Measurements from ENCODE around the gene CCDC134. TPM values are rescaled to one million over a fixed set of nuclear protein-coding genes. Genes with fewer than 3 reads are reported as not detected.

CCDC134 gene
- polyA plus RNA-seq, 1 donor from 2014 or later, result 2.2 TPM

GRCh38 chr22:41782751-41783150, 17.7 kb upstream of the CCDC134 start (continued):
- TF ChIP-seq CTCF (IDR thresholded peaks at IDR 0.05; ENCODE audit: poor library complexity, severe bottlenecking), result no peak

- no peak overlapping the region for H3K27ac ChIP-seq (ENCODE audit: low read length)
- no peak for TF ChIP-seq RAD21 (conservative IDR thresholded peaks at IDR 0.05)
- TF ChIP-seq EZH2 (IDR thresholded peaks at IDR 0.05; ENCODE audit: borderline replicate concordance, insufficient read depth, low read length, poor library complexity, severe bottlenecking), result no peak
- no peak for TF ChIP-seq EP300 (conservative IDR thresholded peaks at IDR 0.05; ENCODE audit: poor library complexity, severe bottlenecking)
- TF ChIP-seq MXI1 (conservative IDR thresholded peaks at IDR 0.05; ENCODE audit: poor library complexity, severe bottlenecking), result no peak
- TF ChIP-seq POLR2AphosphoS5 (IDR thresholded peaks at IDR 0.05), result no peak
- no peaks in the 10 kb centered on the region for H3K9me3 ChIP-seq (ENCODE audit: low read length)
These were observed 13.1 kb upstream of the CCDC134 start for GRCh38 chr22:41787331-41787730.

GRCh38 chr22:41793871-41794270, 6.6 kb upstream of the CCDC134 start:
- TF ChIP-seq EP300 (conservative IDR thresholded peaks at IDR 0.05; ENCODE audit: poor library complexity, severe bottlenecking) (no peak), POLR2AphosphoS5 (IDR thresholded peaks at IDR 0.05) (no peak), MXI1 (conservative IDR thresholded peaks at IDR 0.05; ENCODE audit: poor library complexity, severe bottlenecking) (no peak), REST (IDR thresholded peaks at IDR 0.05; ENCODE audit: borderline replicate concordance) (no peak), SMC3 (conservative IDR thresholded peaks at IDR 0.05; ENCODE audit: poor library complexity) (no peak), TAF1 (IDR thresholded peaks at IDR 0.05; ENCODE audit: low read depth) (no peak), CTCF (IDR thresholded peaks at IDR 0.05; ENCODE audit: poor library complexity, severe bottlenecking) (no peak), EZH2 (IDR thresholded peaks at IDR 0.05; ENCODE audit: borderline replicate concordance, insufficient read depth, low read length, poor library complexity, severe bottlenecking) (no peak)

More at GRCh38 chr22:41787331-41787730, 13.1 kb upstream of the CCDC134 start:
- no peaks in the 10 kb centered on the region for H4K20me1 ChIP-seq (ENCODE audit: insufficient read depth)
- H3K4me3 ChIP-seq (ENCODE audit: low read length), result no peak overlapping the region
- H3K9ac ChIP-seq (ENCODE audit: low read length), result no peak overlapping the region
- no peak overlapping the region for H3K4me2 ChIP-seq (ENCODE audit: low read length)
- H3K9me2 ChIP-seq (ENCODE audit: insufficient read depth, low read length), result no peaks in the 10 kb centered on the region
- H3K79me2 ChIP-seq (replicated peaks; ENCODE audit: insufficient read depth, low read length), result no peaks in the 10 kb centered on the region
- no peaks in the 10 kb centered on the region for H3K36me3 ChIP-seq (ENCODE audit: insufficient read depth, low read length)
- no peaks in the 10 kb centered on the region for H3F3A ChIP-seq (ENCODE audit: insufficient read depth, low read length, poor library complexity, severe bottlenecking)
- H2AFZ ChIP-seq (ENCODE audit: low read depth, low read length), result no peak overlapping the region
- H3K27me3 ChIP-seq (ENCODE audit: insufficient read depth, low read depth, low read length), result no peaks in the 10 kb centered on the region

More at GRCh38 chr22:41793871-41794270, 6.6 kb upstream of the CCDC134 start:
- Histone ChIP-seq H3K4me2 (ENCODE audit: low read length) (no peak overlapping the region), H3K27ac (ENCODE audit: low read length) (no peak overlapping the region), H4K20me1 (ENCODE audit: insufficient read depth) (no peaks in the 10 kb centered on the region), H3K9me2 (ENCODE audit: insufficient read depth, low read length) (no peaks in the 10 kb centered on the region), H3K4me3 (ENCODE audit: low read length) (no peak overlapping the region), H2AFZ (ENCODE audit: low read depth, low read length) (no peak overlapping the region), H3K9me3 (ENCODE audit: low read length) (no peaks in the 10 kb centered on the region), H3K9ac (ENCODE audit: low read length) (no peak overlapping the region), H3K79me2 (replicated peaks; ENCODE audit: insufficient read depth, low read length) (no peaks in the 10 kb centered on the region), H3K27me3 (ENCODE audit: insufficient read depth, low read depth, low read length) (no peaks in the 10 kb centered on the region), H3K36me3 (ENCODE audit: insufficient read depth, low read length) (no peaks in the 10 kb centered on the region), H3F3A (ENCODE audit: insufficient read depth, low read length, poor library complexity, severe bottlenecking) (no peaks in the 10 kb centered on the region)
